Measurements from ENCODE around the gene MKI67.

MKI67 gene

DNA sequence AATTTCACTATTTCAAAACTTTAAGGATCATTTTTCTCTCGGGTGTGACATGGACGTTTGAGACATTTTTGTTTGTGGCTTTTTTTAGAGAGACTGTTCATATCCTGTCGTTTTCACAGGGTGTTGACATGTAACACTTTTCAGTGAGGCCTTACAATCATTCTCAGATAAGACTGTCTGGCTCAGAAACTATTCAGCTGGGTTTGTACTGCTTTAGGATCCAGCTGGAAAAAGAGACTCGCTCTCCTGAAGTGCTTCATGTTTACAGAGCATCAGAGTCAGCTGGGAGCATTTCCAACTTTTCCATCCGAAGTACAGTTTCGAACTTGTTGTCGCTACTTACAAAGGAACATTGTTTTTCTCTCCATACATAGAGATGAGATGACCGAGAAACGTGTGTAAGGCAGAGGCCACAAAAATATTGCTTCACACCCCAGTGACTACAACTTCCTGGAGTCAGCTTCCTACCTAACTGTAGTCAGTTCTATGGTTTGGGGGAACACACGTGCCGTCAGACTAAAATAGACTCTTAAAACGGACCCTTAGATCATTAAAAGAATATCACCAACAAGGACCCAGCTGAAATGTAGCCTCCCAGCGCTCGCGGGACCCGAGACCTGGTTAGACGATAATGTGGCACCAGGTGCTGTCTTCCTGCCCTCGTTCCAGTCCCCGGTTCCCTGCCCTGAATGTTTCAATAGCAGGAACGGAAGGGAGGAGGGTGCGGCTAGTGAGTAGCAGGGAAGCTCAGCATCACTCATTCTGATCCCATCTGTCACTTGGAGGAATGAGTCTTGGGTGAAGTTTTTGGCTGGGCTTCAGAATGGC is 78.0 kb downstream of the MKI67 start:
- no peak for DNase-seq

DNA sequence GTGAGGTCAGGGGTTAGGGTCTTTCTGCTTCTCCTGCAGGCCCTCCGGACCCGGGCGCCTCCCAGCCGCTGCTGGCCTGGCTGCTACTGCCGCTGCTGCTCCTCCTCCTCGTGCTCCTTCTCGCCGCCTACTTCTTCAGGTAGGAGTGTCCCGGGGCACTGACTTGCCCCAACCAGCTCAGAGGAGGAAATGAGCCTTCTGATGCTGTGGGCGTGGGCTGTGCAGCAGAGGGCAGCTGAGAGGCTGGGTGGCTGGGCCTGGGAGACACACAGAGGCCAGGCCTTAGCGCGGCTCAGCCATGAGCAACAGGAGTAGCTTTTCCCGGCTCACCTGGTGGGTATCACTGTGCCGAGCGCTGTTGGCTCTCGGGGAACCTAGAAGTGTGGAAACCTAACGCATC is 78.9 kb downstream of the MKI67 start:
- DNase-seq: peak; percentile 13

DNA sequence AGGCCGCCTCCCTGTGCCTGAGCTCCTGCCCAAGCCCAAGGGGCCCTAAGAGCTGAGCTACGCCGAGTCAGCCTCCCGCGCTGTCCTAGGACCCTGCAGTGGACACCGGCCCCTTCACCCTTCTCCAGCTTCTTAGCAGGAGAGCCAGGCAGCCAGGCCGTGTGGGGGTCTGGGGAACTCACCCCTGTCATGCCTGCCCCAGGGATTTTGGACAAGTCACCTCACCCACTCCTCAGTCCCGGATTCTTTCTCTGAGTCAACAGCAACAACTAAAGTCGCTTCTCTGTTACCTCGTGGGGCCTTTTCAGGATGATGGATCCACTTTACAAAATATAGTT is 79.3 kb downstream of the MKI67 start:
- no peak for DNase-seq
